ENCODE results near the gene GPR31. TPM values are rescaled to one million over a fixed set of nuclear protein-coding genes. Genes with fewer than 3 reads are reported as not detected.

Gene GPR31
- total RNA-seq, 1 experiment from 2014 or later: not detected

DNA sequence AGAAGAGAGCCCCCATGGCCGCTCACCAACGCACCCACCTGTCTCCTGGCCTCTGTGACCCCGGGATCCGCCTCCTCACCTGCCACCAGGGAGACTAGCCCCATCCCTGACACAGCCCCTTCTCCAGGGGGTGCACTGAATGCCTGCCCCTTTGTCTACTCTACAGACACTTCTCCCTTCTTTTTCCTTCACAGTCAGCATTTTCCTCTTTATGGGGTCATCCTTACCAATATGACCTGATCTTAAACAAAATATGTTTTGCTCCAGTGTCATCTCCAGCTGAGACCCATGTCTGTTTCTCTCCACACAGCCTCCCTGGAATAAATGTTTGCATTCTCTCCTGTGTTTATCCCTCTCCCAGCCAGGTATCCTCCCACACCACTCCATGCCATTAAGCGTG lies 49.5 kb downstream of the GPR31 start (continued):
- TF ChIP-seq, protein P1, sequence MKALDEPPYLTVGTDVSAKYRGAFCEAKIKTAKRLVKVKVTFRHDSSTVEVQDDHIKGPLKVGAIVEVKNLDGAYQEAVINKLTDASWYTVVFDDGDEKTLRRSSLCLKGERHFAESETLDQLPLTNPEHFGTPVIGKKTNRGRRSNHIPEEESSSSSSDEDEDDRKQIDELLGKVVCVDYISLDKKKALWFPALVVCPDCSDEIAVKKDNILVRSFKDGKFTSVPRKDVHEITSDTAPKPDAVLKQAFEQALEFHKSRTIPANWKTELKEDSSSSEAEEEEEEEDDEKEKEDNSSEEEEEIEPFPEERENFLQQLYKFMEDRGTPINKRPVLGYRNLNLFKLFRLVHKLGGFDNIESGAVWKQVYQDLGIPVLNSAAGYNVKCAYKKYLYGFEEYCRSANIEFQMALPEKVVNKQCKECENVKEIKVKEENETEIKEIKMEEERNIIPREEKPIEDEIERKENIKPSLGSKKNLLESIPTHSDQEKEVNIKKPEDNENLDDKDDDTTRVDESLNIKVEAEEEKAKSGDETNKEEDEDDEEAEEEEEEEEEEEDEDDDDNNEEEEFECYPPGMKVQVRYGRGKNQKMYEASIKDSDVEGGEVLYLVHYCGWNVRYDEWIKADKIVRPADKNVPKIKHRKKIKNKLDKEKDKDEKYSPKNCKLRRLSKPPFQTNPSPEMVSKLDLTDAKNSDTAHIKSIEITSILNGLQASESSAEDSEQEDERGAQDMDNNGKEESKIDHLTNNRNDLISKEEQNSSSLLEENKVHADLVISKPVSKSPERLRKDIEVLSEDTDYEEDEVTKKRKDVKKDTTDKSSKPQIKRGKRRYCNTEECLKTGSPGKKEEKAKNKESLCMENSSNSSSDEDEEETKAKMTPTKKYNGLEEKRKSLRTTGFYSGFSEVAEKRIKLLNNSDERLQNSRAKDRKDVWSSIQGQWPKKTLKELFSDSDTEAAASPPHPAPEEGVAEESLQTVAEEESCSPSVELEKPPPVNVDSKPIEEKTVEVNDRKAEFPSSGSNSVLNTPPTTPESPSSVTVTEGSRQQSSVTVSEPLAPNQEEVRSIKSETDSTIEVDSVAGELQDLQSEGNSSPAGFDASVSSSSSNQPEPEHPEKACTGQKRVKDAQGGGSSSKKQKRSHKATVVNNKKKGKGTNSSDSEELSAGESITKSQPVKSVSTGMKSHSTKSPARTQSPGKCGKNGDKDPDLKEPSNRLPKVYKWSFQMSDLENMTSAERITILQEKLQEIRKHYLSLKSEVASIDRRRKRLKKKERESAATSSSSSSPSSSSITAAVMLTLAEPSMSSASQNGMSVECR (CRISPR knock-in tag; IDR thresholded peaks at IDR 0.05; ENCODE audit: borderline replicate concordance): no peak

DNA sequence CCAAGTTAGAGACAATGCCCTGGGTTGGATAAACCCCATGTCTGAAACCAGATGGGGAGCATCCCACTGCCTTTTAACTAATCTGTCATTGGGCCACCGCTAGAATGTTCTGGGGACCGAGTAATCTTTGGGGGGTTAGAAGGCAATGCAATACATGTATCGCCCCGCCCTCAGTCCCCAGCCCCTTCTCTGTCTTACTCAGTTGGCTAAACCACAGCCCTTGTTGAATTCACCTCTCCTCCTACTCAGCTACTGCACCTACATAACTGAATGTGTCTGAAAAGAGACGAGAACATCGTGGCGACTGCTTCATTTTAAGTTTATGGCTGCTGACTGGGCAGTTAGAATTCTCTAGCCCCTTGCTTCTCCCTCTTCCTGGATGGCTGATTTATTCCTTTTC lies 50.0 kb downstream of the GPR31 start:
- Mint-ChIP-seq H3K27ac (no peak overlapping the region), H3K4me1 (no peaks in the 10 kb centered on the region), H3K27me3 (ENCODE audit: low read depth) (no peaks in the 10 kb centered on the region), H3K36me3 (no peaks in the 10 kb centered on the region), H3K9me3 (no peaks in the 10 kb centered on the region), H3K4me3 (no peak overlapping the region)
- no peak for DNase-seq (ENCODE audit: low spot score)
- ATAC-seq: no peak
- CTCF ChIA-PET: interaction anchor here (0.6 kb wide), 1 partner anchor 332 kb away, joined by 3 read pairs; no protein-coding TSS in a partner anchor
- no peak for TF ChIP-seq NR2C2 (CRISPR knock-in tag; IDR thresholded peaks at IDR 0.05)
- TF ChIP-seq, protein P1 (CRISPR knock-in tag; IDR thresholded peaks at IDR 0.05; ENCODE audit: borderline replicate concordance): no peak
- TF ChIP-seq, protein P2, sequence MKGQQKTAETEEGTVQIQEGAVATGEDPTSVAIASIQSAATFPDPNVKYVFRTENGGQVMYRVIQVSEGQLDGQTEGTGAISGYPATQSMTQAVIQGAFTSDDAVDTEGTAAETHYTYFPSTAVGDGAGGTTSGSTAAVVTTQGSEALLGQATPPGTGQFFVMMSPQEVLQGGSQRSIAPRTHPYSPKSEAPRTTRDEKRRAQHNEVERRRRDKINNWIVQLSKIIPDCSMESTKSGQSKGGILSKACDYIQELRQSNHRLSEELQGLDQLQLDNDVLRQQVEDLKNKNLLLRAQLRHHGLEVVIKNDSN (CRISPR knock-in tag; IDR thresholded peaks at IDR 0.05): no peak
- no peak for TF ChIP-seq MYBL2 (CRISPR knock-in tag; IDR thresholded peaks at IDR 0.05)
- TF ChIP-seq, protein P3, sequence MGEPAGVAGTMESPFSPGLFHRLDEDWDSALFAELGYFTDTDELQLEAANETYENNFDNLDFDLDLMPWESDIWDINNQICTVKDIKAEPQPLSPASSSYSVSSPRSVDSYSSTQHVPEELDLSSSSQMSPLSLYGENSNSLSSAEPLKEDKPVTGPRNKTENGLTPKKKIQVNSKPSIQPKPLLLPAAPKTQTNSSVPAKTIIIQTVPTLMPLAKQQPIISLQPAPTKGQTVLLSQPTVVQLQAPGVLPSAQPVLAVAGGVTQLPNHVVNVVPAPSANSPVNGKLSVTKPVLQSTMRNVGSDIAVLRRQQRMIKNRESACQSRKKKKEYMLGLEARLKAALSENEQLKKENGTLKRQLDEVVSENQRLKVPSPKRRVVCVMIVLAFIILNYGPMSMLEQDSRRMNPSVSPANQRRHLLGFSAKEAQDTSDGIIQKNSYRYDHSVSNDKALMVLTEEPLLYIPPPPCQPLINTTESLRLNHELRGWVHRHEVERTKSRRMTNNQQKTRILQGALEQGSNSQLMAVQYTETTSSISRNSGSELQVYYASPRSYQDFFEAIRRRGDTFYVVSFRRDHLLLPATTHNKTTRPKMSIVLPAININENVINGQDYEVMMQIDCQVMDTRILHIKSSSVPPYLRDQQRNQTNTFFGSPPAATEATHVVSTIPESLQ (CRISPR knock-in tag; IDR thresholded peaks at IDR 0.05): no peak
- TF ChIP-seq, protein P4, sequence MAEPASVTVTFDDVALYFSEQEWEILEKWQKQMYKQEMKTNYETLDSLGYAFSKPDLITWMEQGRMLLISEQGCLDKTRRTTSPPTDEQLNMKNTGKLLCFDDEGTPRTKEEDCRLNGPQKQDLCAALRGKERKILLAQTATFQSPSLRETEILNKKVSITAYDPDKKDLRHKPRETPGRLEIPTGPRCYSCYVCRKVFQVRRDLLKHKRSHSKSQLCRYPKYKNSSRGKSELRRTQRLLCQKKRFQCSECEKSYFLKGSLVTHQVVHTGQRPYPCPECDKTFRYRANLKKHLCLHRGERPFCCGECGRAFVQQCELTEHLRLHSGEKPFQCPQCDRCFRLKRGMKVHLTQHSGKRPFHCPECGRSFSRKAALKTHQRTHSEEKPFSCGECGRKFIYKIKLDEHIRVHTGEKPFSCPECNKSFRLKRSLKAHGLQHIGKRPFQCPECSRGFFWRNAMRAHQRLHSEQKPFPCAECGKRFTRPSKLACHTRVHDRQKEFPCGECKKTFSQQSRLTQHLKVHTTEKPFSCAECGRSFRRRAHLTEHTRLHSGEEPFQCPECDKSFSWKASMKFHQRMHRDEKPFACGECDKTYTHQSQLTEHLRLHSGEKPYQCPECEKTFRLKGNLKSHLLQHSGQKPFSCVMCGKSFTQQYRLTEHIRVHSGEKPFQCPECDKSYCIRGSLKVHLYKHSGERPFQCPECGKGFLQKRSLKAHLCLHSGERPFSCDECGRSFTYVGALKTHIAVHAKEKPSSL (CRISPR knock-in tag; conservative IDR thresholded peaks at IDR 0.05): no peak
- TF ChIP-seq ZNF219 (CRISPR knock-in tag; IDR thresholded peaks at IDR 0.05; ENCODE audit: borderline replicate concordance): no peak
- TF ChIP-seq JUN (CRISPR knock-in tag; IDR thresholded peaks at IDR 0.05): no peak
- no peak for TF ChIP-seq ZNF671 (CRISPR knock-in tag; IDR thresholded peaks at IDR 0.05)
- TF ChIP-seq ATF1 (CRISPR knock-in tag; IDR thresholded peaks at IDR 0.05): no peak
- POLR2A ChIA-PET: no interaction called here
